Endodermal cell (in vitro differentiated cells): ENCODE data around the gene DCTD. TPM values are rescaled to one million over a fixed set of nuclear protein-coding genes. Genes with fewer than 3 reads are reported as not detected.
A peak's percentile ranks its signal among the peaks of the same experiment; 100 is the strongest.

ENCODE experiments used
- DNase-seq: peaks from one replicate; pipeline ENCODE4 v3.0.0-alpha.2; 2017
- H3K27ac ChIP-seq: 2 replicates; pipeline ENCODE4 v1.5.1; 2013; ENCODE audit warnings: mild to moderate bottlenecking, low read depth, low read length, moderate library complexity
- H3K27me3 ChIP-seq: 2 replicates; pipeline ENCODE4 v1.6.1; 2013; ENCODE audit warnings: mild to moderate bottlenecking, low read length, moderate library complexity; ENCODE audit not compliant: insufficient read depth, control insufficient read depth, poor library complexity, severe bottlenecking
- H3K36me3 ChIP-seq: 2 replicates; pipeline ENCODE4 v1.7.0; 2013; ENCODE audit warnings: mild to moderate bottlenecking, low read length, moderate library complexity; ENCODE audit not compliant: control insufficient read depth, insufficient read depth
- H3K4me1 ChIP-seq: one replicate; pipeline ENCODE4 v1.7.0; 2013; ENCODE audit warnings: low read length; ENCODE audit not compliant: control insufficient read depth, insufficient read depth
- H3K4me3 ChIP-seq: 2 replicates; pipeline ENCODE4 v1.5.1; 2013; ENCODE audit warnings: mild to moderate bottlenecking, low read length, moderate library complexity
- H3K9ac ChIP-seq: 2 replicates; pipeline ENCODE4 v1.6.1; 2013; ENCODE audit warnings: mild to moderate bottlenecking, low read length, moderate library complexity; ENCODE audit not compliant: poor library complexity, severe bottlenecking; ENCODE audit errors: extremely low read depth
- H3K9me3 ChIP-seq: 2 replicates; pipeline ENCODE4 v1.6.1; 2013; ENCODE audit warnings: mild to moderate bottlenecking, low read length, moderate library complexity; ENCODE audit not compliant: control insufficient read depth
- H3K27ac Mint-ChIP-seq: 2 replicates; pipeline ENCODE4 v1.8.0; 2020; ENCODE audit warnings: mixed read lengths
- H3K27me3 Mint-ChIP-seq: 2 replicates; pipeline ENCODE4 v1.8.0; 2021; ENCODE audit warnings: mild to moderate bottlenecking, mixed read lengths; ENCODE audit not compliant: insufficient read depth
- H3K36me3 Mint-ChIP-seq: 2 replicates; pipeline ENCODE4 v1.8.0; 2020; ENCODE audit warnings: low read depth, mixed read lengths
- H3K4me1 Mint-ChIP-seq: 2 replicates; pipeline ENCODE4 v1.8.0; 2020; ENCODE audit warnings: mixed read lengths
- H3K4me3 Mint-ChIP-seq: 2 replicates; pipeline ENCODE4 v1.8.0; 2020; ENCODE audit warnings: mild to moderate bottlenecking, moderate library complexity, mixed read lengths
- H3K9me3 Mint-ChIP-seq: 2 replicates; pipeline ENCODE4 v1.8.0; 2020; ENCODE audit warnings: mild to moderate bottlenecking, mixed read lengths
- WGBS, 2 experiments: methylation state at CpG; one replicate each; pipeline versions ENCODE4 v1.1.5 to v1.1.7; 2013; ENCODE audit warnings: missing lambda C conversion rate in 2 of 2, mixed read lengths in 1 of 2; ENCODE audit not compliant: insufficient coverage in 1 of 2, insufficient read length in 1 of 2; 5-methylcytosine and 5-hydroxymethylcytosine counted together
- total RNA-seq, 2 donors: library from RNA; stranded (reverse); fragmentation: NEBNext Ultra II Directional in 1 of 2; extraction: Animal tissue kit (Norgen Biotek cat#: 25700) in 1 of 2; gene quantifications; 2 replicates in 1 of 2; 3 replicates in 1 of 2; pipeline ENCODE4 v1.2.1, GENCODE V29; 2021
- TF ChIP-seq, protein P1 (sequence below): fragments of 200-600 bp; sonication (generic); conservative IDR thresholded peaks from 2 replicates; pipeline ENCODE4 v1.5.0; 2021; ENCODE audit warnings: antibody characterized with exemption, mild to moderate bottlenecking

The DCTD gene
- total RNA-seq, 2 donors from 2014 or later: 104 to 111 TPM

DNA sequence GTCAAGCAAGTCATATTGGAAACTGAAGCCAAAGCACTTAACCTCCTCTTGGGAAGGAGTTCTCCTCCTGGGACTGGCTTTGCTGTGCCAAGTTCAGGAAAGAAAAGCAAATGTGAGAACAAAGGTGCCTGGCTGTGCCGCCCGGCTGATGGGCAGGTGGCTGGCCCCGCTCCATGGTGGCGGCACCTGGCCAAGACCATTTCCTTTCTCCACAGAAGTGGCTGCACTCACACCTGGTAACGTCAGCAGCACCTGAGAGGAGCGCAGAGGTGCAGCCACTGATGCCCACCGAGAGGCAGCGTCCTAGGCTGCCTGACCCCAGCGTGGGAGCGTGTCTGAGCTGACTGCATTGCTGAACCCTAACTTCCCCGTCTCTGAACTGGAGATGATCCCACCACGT lies 54.3 kb downstream of the DCTD start:
- DNase-seq: peak; percentile 64
- Histone ChIP-seq H3K4me1 (no peaks in the 10 kb centered on the region), H3K4me3 (no peak overlapping the region), H3K27me3 (no peaks in the 10 kb centered on the region), H3K36me3 (no peaks in the 10 kb centered on the region), H3K9me3 (no peaks in the 10 kb centered on the region), H3K27ac (no peak overlapping the region), H3K9ac (no peak overlapping the region)
- H3K9me3 Mint-ChIP-seq: no peaks in the 10 kb centered on the region
- peaks cover 36% of the 10 kb centered on the region for H3K4me1 Mint-ChIP-seq
- 86 to 89% methylated on average over 12 of the region's 12 CpGs for WGBS, 2 experiments
- no peak overlapping the region for H3K27ac Mint-ChIP-seq
- TF ChIP-seq, protein P1, sequence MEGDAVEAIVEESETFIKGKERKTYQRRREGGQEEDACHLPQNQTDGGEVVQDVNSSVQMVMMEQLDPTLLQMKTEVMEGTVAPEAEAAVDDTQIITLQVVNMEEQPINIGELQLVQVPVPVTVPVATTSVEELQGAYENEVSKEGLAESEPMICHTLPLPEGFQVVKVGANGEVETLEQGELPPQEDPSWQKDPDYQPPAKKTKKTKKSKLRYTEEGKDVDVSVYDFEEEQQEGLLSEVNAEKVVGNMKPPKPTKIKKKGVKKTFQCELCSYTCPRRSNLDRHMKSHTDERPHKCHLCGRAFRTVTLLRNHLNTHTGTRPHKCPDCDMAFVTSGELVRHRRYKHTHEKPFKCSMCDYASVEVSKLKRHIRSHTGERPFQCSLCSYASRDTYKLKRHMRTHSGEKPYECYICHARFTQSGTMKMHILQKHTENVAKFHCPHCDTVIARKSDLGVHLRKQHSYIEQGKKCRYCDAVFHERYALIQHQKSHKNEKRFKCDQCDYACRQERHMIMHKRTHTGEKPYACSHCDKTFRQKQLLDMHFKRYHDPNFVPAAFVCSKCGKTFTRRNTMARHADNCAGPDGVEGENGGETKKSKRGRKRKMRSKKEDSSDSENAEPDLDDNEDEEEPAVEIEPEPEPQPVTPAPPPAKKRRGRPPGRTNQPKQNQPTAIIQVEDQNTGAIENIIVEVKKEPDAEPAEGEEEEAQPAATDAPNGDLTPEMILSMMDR: no peak
- no peak overlapping the region for H3K4me3 Mint-ChIP-seq
- H3K36me3 Mint-ChIP-seq: no peaks in the 10 kb centered on the region
- peaks cover 5% of the 10 kb centered on the region for H3K27me3 Mint-ChIP-seq

DNA sequence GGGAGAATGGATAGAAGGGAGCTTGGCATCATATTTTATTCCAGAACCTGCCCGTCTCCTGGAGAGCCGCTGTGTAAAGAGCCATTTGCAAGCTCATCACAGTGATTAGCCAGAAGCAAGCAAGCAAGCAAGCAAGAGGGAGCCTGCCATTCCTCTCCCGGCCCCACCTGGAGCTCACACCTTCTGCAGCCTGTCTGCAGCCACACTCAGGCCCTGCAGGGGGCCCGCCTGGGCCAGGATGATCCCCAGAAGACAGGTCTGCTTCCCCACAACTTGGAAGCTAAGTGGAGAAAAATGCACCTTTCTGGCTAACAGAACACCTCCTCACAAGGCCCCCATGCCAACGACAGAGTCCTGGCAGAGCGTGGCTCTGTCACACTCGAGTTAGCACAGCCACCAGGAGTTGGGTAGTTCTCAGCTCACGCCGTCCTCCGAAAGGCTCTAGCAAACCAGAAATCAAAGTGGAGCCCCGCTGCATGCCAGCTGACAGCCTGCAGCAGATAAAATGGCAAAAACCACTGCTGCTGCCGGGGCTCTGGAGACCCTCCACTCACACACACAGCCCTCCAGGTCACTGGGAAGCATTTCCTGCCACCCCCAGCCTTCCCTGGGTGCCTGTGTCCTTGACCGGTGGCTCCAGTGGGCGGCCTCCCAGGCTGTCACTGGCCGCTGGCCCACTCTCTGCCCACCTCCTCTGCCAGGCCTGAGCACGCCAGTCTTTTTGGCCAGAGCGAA lies 54.9 kb downstream of the DCTD start:
- no peak overlapping the region for H3K9ac ChIP-seq
- TF ChIP-seq, protein P1: peak; percentile 66
- DNase-seq: peak; percentile 93
- Mint-ChIP-seq H3K27me3 (peaks cover 5% of the 10 kb centered on the region), H3K9me3 (no peaks in the 10 kb centered on the region), H3K4me1 (peaks cover 36% of the 10 kb centered on the region), H3K27ac (no peak overlapping the region), H3K36me3 (no peaks in the 10 kb centered on the region), H3K4me3 (no peak overlapping the region)
- no peak overlapping the region for H3K27ac ChIP-seq
- H3K4me1 ChIP-seq: no peaks in the 10 kb centered on the region
- H3K9me3 ChIP-seq: no peaks in the 10 kb centered on the region
- no peaks in the 10 kb centered on the region for H3K27me3 ChIP-seq
- no peaks in the 10 kb centered on the region for H3K36me3 ChIP-seq
- no peak overlapping the region for H3K4me3 ChIP-seq
- WGBS, 2 experiments: 80 to 87% methylated on average over 14 to 17 of the region's 17 CpGs

DNA sequence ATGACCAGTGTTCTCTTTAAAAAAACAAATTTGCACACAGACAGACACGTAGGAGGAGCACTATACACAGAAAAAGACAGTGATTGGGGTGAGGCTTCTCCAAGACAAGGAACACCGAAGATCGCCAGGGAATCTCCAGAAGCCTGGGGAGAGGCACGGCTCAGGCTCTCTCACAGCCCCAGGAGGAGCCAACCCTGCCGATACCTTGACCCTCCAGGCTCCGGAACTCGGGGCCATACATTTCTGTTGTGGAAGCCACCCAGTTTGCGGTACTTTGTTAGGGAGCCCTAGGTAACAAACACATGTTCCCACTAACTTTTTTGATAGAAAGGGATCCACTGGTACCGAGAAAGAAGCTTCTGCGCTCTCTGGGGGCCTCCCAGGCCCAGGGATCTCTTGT lies 55.8 kb downstream of the DCTD start:
- H3K36me3 Mint-ChIP-seq: no peaks in the 10 kb centered on the region
- no peaks in the 10 kb centered on the region for H3K9me3 Mint-ChIP-seq
- Histone ChIP-seq H3K27ac (no peak overlapping the region), H3K27me3 (no peaks in the 10 kb centered on the region), H3K9me3 (no peaks in the 10 kb centered on the region), H3K4me3 (no peak overlapping the region), H3K4me1 (no peaks in the 10 kb centered on the region), H3K36me3 (no peaks in the 10 kb centered on the region), H3K9ac (no peak overlapping the region)
- peaks cover 36% of the 10 kb centered on the region for H3K4me1 Mint-ChIP-seq
- peak overlapping the region; percentile 10 for H3K27ac Mint-ChIP-seq
- peaks cover 5% of the 10 kb centered on the region for H3K27me3 Mint-ChIP-seq
- WGBS, 2 experiments: 67 to 86% methylated on average over 4 to 10 of the region's 10 CpGs
- TF ChIP-seq, protein P1: no peak
- no peak for DNase-seq
- H3K4me3 Mint-ChIP-seq: no peak overlapping the region
